OCI-LY3 (cell line): ENCODE data around the gene USP3.

Source experiments
- H2AFZ ChIP-seq: fragments of 200-600, 300-600 bp; shearing (Covaris generic); 2 replicates; pipeline ENCODE4 v1.6.0; 2014; ENCODE audit warnings: antibody characterized with exemption, low read depth, low read length
- H3K27ac ChIP-seq: fragments of 200-600, 300-600 bp; sonication (generic); 2 replicates; pipeline ENCODE4 v1.5.1; 2014; ENCODE audit warnings: mild to moderate bottlenecking, low read length, moderate library complexity, mixed read lengths
- H3K27me3 ChIP-seq: fragments of 200-600, 300-600 bp; sonication (generic); 2 replicates; pipeline ENCODE4 v1.6.1; 2014; ENCODE audit warnings: low read depth, low read length, mixed read lengths
- H3K36me3 ChIP-seq: fragments of 200-600, 300-600 bp; sonication (generic); replicated peaks from 2 replicates; pipeline ENCODE3; 2014; ENCODE audit warnings: low read depth, low read length, mixed read lengths
- H3K4me1 ChIP-seq: fragments of 300-600, 200-600 bp; sonication (generic); 2 replicates; pipeline ENCODE4 v1.6.1; 2014; ENCODE audit warnings: low read length, mixed read lengths
- H3K4me2 ChIP-seq: fragments of 200-600, 300-600 bp; sonication (generic); 2 replicates; pipeline ENCODE4 v1.6.1; 2014; ENCODE audit warnings: low read length, mixed read lengths
- H3K4me3 ChIP-seq: fragments of 300-600, 200-600 bp; sonication (generic); 2 replicates; pipeline ENCODE4 v1.5.1; 2014; ENCODE audit warnings: antibody characterized with exemption, mild to moderate bottlenecking, low read length, moderate library complexity
- H3K79me2 ChIP-seq: fragments of 300-600, 200-600 bp; shearing (Covaris generic); 2 replicates; pipeline ENCODE4 v1.6.1; 2014; ENCODE audit warnings: mild to moderate bottlenecking, low read length, mixed read lengths
- H3K9ac ChIP-seq: fragments of 300-600, 200-600 bp; shearing (Covaris generic); 2 replicates; pipeline ENCODE4 v1.6.0; 2014; ENCODE audit warnings: mild to moderate bottlenecking, low read length, moderate library complexity
- H3K9me3 ChIP-seq: fragments of 200-600, 300-600 bp; shearing (Covaris generic); 2 replicates; pipeline ENCODE4 v1.6.1; 2014; ENCODE audit warnings: low read length, mixed read lengths; ENCODE audit not compliant: insufficient read depth
- H4K20me1 ChIP-seq: fragments of 200-600, 300-600 bp; sonication (generic); 2 replicates; pipeline ENCODE4 v1.6.1; 2016; ENCODE audit warnings: low read length, mixed read lengths; ENCODE audit not compliant: insufficient read depth
- EZH2phosphoT487 ChIP-seq: fragments of 200-600 bp; shearing (Covaris generic); IDR thresholded peaks from 2 replicates; pipeline ENCODE4 v1.6.1; 2018; ENCODE audit warnings: antibody characterized with exemption, mixed run types, low read depth
- TF ChIP-seq, protein P1 (sequence below): fragments of 200-600, 300-600 bp; sonication (generic); IDR thresholded peaks from 2 replicates; pipeline ENCODE4 v1.5.1; 2014; ENCODE audit warnings: antibody characterized with exemption, low read length, low read depth

USP3 gene

DNA sequence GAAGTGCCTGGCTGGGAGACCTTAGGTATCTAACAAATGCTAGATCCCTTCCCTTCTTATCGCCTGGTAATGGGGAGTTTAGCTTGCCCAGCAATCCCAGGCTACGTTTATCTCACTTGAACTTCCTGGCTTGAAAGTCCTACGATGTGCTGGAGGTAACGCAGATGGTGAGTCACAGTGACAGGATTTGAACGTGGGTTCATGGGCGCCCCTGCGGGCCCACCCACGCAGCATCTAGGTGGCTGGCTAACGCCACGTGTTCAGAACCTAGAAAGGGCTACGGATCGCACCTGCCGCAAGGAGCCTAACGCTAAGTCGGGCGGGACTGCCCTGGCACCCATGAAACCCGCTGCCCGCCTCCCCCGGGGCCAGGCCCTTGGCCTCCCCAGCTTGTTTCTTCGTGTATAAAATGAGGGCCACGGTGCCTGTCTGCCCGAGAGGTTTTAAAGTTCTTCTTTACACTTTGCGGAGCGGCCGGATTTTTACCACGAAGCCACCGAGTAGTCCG lies 600 bp upstream of the USP3 start:
- H3K79me2 ChIP-seq: peaks cover 49% of the 10 kb centered on the region
- peaks cover 68% of the 10 kb centered on the region for H3K4me1 ChIP-seq
- H2AFZ ChIP-seq: no peak overlapping the region
- H3K27ac ChIP-seq: peak overlapping the region; percentile 89
- peak overlapping the region; percentile 82 for H3K4me3 ChIP-seq
- peak overlapping the region; percentile 92 for H3K9ac ChIP-seq
- no peaks in the 10 kb centered on the region for H3K27me3 ChIP-seq
- peaks cover 3% of the 10 kb centered on the region for H3K36me3 ChIP-seq
- no peaks in the 10 kb centered on the region for H3K9me3 ChIP-seq
- H4K20me1 ChIP-seq: peaks cover 32% of the 10 kb centered on the region
- TF ChIP-seq, protein P1, sequence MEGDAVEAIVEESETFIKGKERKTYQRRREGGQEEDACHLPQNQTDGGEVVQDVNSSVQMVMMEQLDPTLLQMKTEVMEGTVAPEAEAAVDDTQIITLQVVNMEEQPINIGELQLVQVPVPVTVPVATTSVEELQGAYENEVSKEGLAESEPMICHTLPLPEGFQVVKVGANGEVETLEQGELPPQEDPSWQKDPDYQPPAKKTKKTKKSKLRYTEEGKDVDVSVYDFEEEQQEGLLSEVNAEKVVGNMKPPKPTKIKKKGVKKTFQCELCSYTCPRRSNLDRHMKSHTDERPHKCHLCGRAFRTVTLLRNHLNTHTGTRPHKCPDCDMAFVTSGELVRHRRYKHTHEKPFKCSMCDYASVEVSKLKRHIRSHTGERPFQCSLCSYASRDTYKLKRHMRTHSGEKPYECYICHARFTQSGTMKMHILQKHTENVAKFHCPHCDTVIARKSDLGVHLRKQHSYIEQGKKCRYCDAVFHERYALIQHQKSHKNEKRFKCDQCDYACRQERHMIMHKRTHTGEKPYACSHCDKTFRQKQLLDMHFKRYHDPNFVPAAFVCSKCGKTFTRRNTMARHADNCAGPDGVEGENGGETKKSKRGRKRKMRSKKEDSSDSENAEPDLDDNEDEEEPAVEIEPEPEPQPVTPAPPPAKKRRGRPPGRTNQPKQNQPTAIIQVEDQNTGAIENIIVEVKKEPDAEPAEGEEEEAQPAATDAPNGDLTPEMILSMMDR: no peak
- no peak for TF ChIP-seq EZH2phosphoT487
- H3K4me2 ChIP-seq: peak overlapping the region; percentile 94

DNA sequence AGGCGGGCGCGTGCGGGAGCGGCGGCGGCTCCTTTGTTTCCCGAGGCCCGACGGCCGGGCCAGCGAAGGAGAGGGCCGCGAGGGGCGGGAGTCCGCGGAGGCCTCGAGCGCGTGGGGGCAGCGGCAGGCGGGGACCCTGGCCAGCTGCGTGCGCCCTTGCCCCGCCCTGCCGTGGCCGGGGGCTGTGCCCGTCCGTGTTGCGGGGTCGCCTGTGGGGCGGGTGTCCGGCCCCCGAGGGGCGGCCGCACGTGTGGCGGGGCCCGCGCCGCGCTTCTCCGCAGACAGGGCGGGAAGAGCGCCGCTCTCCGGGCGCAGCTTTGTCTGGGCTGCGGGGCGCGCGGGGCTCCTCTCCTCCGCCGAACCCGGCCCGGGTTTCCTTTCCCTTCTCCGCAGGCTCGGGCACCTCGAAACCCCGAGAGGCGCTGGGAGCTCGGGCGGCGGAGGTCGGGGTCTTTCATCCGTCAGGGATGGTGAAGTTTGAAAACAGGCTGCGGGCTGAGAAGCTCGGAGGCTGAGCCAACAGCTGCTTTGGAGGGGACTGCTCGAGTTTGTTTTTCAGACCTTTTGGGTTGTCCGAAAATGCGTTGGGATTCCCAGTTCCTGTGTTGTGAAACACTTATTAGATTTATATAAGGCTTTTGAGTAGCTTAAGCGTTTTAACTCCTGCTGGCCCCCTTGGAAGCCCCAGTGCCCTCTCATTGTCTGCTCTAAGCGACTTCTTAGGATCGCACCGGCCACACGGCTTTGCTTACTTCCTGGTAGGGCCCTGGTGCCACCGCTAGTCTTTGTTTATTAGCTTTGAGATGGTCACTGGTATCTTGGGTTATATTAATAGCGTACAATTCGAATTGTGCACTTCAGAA lies 817 bp downstream of the USP3 start:
- H2AFZ ChIP-seq: no peak overlapping the region

DNA sequence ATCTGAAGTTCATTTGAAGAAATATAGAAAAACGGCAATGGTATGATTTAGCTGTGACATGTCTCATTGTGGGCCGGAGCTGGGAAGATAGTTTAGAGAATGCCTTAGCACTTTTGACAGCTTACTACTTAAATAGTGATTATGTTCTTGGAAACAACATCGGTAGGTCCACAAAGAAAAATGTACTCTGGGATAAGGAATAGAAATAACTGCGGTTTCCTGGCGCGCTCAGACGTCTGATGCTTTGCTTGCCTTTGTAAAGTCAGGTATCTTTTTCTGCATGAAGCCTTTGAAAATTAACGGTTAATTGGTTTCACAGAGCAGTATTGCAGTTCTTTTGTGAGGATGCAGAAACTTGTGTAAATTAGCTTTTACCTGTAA lies 1.4 kb downstream of the USP3 start:
- H3K4me1 ChIP-seq: peaks cover 76% of the 10 kb centered on the region
- peak overlapping the region; percentile 79 for H3K27ac ChIP-seq

More for the DNA sequence above, 817 bp downstream of the USP3 start:
- peaks cover 3% of the 10 kb centered on the region for H3K36me3 ChIP-seq
- no peaks in the 10 kb centered on the region for H3K27me3 ChIP-seq
- H4K20me1 ChIP-seq: peaks cover 46% of the 10 kb centered on the region
- H3K27ac ChIP-seq: peak overlapping the region; percentile 79
- H3K4me2 ChIP-seq: peak overlapping the region; percentile 93
- H3K9ac ChIP-seq: peak overlapping the region; percentile 96
- H3K9me3 ChIP-seq: no peaks in the 10 kb centered on the region
- H3K4me3 ChIP-seq: peak overlapping the region; percentile 94
- peaks cover 76% of the 10 kb centered on the region for H3K4me1 ChIP-seq
- TF ChIP-seq, protein P1: no peak; the same call in 1 of the 2 replicates
- TF ChIP-seq EZH2phosphoT487: no peak
- peaks cover 64% of the 10 kb centered on the region for H3K79me2 ChIP-seq

More for the DNA sequence above, 1.4 kb downstream of the USP3 start:
- Histone ChIP-seq H3K4me3 (peak overlapping the region; percentile 94), H3K36me3 (peaks cover 3% of the 10 kb centered on the region), H3K9me3 (no peaks in the 10 kb centered on the region), H4K20me1 (peaks cover 52% of the 10 kb centered on the region), H3K9ac (peak overlapping the region; percentile 96), H2AFZ (no peak overlapping the region), H3K79me2 (peaks cover 70% of the 10 kb centered on the region), H3K4me2 (peak overlapping the region; percentile 93), H3K27me3 (no peaks in the 10 kb centered on the region)
- no peak for TF ChIP-seq EZH2phosphoT487
- TF ChIP-seq, protein P1: no peak
